Fibroblast of villous mesenchyme (primary cell): Measurements from ENCODE around the gene NUP205. TPM values are rescaled to one million over a fixed set of nuclear protein-coding genes. Genes with fewer than 3 reads are reported as not detected.

Experiments
- DNase-seq: peaks from one replicate; pipeline ENCODE4 v3.0.0-alpha.2; 2010; ENCODE audit warnings: low read depth
- H3K4me3 ChIP-seq: 2 replicates; pipeline ENCODE4 v1.5.1; 2011; ENCODE audit warnings: low read depth, mild to moderate bottlenecking, low read length
- CTCF ChIP-seq: IDR thresholded peaks from 2 replicates; pipeline ENCODE4 v1.5.1; 2012; ENCODE audit warnings: low read depth, mild to moderate bottlenecking, low read length; ENCODE audit not compliant: insufficient read depth
- total RNA-seq: library from RNA; depleted of rRNA; stranded (reverse); fragments of >200 nt; gene quantifications from 2 replicates; pipeline ENCODE4 v1.2.3, GENCODE V29; 2012

NUP205 gene
- total RNA-seq, 1 donor: 75.6 TPM

GRCh38 chr7:135512135-135512887 lies 45.4 kb upstream of the NUP205 start:
- no peak overlapping the region for H3K4me3 ChIP-seq
- peak; percentile 66 for DNase-seq
- TF ChIP-seq CTCF: peak; percentile 57

- H3K4me3 ChIP-seq: no peak overlapping the region
- no peak for DNase-seq
- TF ChIP-seq CTCF: no peak
Measured at GRCh38 chr7:135514856-135515255, 42.9 kb upstream of the NUP205 start.

GRCh38 chr7:135517060-135517459 lies 40.7 kb upstream of the NUP205 start:
- H3K4me3 ChIP-seq: no peak overlapping the region
- no peak for DNase-seq
- TF ChIP-seq CTCF: no peak

GRCh38 chr7:135518748-135519147 lies 39.0 kb upstream of the NUP205 start:
- no peak for DNase-seq
- no peak overlapping the region for H3K4me3 ChIP-seq
- no peak for TF ChIP-seq CTCF

GRCh38 chr7:135519233-135519688 lies 38.5 kb upstream of the NUP205 start:
- no peak overlapping the region for H3K4me3 ChIP-seq
- no peak for TF ChIP-seq CTCF

GRCh38 chr7:135519871-135520270 lies 37.8 kb upstream of the NUP205 start:
- H3K4me3 ChIP-seq: no peak overlapping the region
- DNase-seq: no peak
- no peak for TF ChIP-seq CTCF

More at GRCh38 chr7:135519233-135519688, 38.5 kb upstream of the NUP205 start:
- DNase-seq: no peak
